GM18907 (cell line): ENCODE measurements around the gene GALNT9.

Experiments used
- ATAC-seq: cut with Tn5 transposase; IDR thresholded peaks from one replicate; pipeline ENCODE4 v1.9.1; 2021; ENCODE audit warnings: mild to moderate bottlenecking, moderate library complexity; ENCODE audit not compliant: unreplicated experiment

GALNT9 gene

GRCh38 chr12:132218527-132218875 is 110.9 kb downstream of the GALNT9 start:
- ATAC-seq: no peak

GRCh38 chr12:132217800-132218526 is 111.4 kb downstream of the GALNT9 start:
- no peak for ATAC-seq

- ATAC-seq: no peak
Measured at GRCh38 chr12:132217371-132217770, 112.0 kb downstream of the GALNT9 start.

- ATAC-seq: no peak
Measured at GRCh38 chr12:132216354-132216987, 112.9 kb downstream of the GALNT9 start.

GRCh38 chr12:132215299-132215989 is 113.9 kb downstream of the GALNT9 start:
- no peak for ATAC-seq

- no peak for ATAC-seq
Measured at GRCh38 chr12:132214891-132215290, 114.5 kb downstream of the GALNT9 start.

- ATAC-seq: no peak
Measured at GRCh38 chr12:132214161-132214476, 115.3 kb downstream of the GALNT9 start.

GRCh38 chr12:132213359-132214160 is 115.8 kb downstream of the GALNT9 start:
- no peak for ATAC-seq

GRCh38 chr12:132211816-132212215 is 117.6 kb downstream of the GALNT9 start:
- no peak for ATAC-seq

- ATAC-seq: no peak
Measured at GRCh38 chr12:132211326-132211725, 118.1 kb downstream of the GALNT9 start.

- ATAC-seq: no peak
Measured at GRCh38 chr12:132210223-132211055, 119.0 kb downstream of the GALNT9 start.

GRCh38 chr12:132209619-132210222 is 119.7 kb downstream of the GALNT9 start:
- no peak for ATAC-seq

GRCh38 chr12:132208153-132208823 is 121.1 kb downstream of the GALNT9 start:
- no peak for ATAC-seq

GRCh38 chr12:132207083-132207775 is 122.2 kb downstream of the GALNT9 start:
- ATAC-seq: no peak

- ATAC-seq: no peak
Measured at GRCh38 chr12:132206046-132206434, 123.3 kb downstream of the GALNT9 start.

- no peak for ATAC-seq
Measured at GRCh38 chr12:132205271-132206045, 123.9 kb downstream of the GALNT9 start.

GRCh38 chr12:132204793-132205270 is 124.6 kb downstream of the GALNT9 start:
- ATAC-seq: no peak
